HG02623 (cell line): ENCODE data around the gene RALGAPA1.
"Not testable (repeated sequence)": the region's sequence is repeated elsewhere in the genome, so short reads cannot be mapped to it uniquely, and the experiment has no call there.

Experiments used
- ATAC-seq: cut with Tn5 transposase; IDR thresholded peaks from one replicate; pipeline ENCODE4 v1.9.1; 2021; ENCODE audit warnings: moderate library complexity; ENCODE audit not compliant: unreplicated experiment

RALGAPA1 gene

DNA sequence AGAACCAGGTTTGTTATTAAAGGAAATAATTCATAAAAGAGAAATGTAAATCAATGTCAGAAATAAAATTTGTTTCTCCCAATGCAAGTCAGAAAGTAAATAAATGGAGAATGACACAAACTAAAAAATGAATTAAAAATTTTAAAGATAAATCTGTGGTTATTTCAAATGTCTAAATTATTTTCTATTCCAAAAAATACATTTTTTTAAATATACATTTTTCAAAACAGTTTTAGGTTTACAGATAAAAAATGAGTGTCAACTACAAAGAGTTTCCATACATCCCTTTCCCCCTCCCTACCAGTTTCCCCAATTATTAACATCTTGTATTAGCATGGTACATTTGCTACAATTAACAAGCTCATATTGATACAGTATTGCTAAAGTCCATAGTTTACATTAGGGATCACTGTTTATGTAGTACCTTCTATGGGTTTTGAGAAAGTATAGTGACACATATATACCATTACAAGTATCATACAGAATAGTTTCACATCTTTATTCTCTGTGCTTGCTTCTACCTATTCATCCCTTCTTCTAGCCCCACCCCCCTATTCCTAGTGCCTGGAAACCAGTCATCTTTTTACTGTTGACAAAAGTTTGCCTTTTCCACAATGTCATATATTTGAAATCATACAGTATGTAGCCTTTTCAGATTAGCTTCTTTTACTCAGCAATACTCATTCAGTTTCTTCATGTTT lies 104.2 kb downstream of the RALGAPA1 start:
- no peak for ATAC-seq

DNA sequence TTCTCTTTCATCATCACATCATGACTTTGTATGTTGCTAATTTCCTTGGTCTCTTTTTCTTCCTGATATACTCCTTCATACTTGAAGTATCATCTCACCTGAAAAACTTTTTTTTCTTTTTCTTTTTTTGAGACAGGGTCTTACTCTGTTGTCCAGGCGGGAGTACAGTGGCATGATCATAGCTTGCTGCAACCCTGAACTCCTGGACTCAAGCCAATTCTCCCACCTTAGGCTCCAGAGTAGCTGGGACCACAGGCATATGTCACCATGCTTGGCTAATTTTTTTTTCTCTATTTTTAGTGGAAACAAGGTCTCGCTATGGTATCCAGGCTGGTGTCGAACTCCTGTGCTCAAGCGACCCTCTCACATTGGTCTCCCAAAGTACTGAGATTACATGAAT lies 107.6 kb downstream of the RALGAPA1 start:
- ATAC-seq = no peak

DNA sequence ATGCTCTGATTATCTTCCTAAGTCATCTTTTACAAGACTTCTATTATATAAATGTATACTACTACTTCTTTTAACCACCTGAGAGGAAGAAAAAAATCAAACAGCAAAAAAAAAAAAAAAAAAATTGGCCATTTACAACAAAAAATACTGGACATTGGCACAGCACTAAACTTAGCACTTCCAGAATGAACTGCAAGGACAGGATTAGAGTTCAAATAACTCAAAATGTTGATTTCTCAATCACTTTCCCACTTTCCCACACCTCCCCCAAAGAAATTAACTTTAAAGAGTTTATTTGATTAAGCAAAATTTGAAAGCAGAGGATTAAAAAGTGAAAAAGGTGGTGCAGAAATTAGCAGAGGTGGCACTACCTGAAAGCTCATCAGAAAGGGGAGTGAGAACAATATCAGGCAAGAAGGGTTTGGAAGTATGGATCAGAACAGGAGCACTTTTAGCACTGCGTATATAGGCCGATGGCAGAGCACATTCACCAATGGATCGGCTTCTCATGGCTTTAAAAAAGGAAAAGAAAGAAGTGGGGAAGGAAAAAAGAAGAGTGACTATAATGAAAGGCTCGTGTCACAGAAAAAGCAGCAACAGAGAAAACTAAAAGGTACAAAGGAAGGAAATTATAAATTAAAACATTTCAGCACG lies 109.2 kb downstream of the RALGAPA1 start:
- ATAC-seq = no peak

DNA sequence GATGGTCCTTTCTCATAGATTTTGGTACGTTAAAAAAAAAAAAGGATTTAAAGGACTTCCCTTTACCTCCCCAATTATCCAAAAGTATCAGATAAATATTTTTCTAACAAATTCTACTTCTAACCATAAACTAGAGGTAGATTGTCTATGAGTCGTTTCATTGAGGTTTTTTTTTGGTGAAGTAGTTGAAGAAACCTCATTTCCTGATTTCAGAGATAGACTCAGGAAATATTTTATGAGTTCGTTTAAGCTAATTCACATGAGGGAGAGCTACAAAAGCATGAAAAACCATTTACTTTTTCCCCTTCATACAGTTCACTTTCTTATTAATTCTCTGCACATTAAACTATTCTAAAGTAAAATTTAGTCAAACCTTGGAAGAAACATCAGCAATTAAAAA lies 112.5 kb downstream of the RALGAPA1 start:
- no peak for ATAC-seq

DNA sequence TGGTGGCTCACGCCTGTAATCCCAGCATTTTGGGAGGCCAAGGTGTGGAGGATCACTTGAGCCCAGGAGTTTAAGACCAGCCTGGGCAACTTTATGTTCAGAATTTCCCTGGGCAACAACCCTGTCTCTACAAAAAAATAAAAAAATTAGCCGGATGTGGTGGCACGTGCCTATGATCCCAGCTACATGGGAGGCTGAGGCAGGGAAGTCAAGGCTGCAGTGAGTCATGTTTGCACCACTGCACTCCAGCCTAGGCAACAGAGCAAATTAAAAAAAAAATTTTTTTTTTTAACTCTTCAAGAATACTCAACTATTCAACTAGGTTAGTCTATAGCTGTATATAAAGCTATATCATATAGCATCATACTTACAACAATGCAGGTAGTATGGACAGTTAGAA lies 113.0 kb downstream of the RALGAPA1 start:
- no peak for ATAC-seq

DNA sequence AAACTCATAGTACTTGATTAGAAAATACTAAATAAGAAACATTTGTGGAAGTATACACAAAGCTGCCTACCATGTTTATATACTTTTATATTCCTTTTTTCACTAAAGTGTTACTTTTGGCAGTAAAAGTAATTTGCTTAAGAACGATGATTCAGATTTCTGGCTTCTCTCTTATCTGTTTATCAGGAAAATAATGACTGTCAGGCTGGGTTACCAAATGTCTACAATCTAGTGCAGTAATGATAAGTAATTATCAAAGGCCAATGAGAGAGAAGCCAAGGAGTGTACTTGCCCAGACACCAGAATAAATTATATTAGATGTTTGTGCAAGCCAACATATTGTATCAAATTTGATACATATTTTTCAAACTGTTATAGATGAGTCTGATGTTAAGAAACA lies 113.4 kb downstream of the RALGAPA1 start:
- no peak for ATAC-seq

DNA sequence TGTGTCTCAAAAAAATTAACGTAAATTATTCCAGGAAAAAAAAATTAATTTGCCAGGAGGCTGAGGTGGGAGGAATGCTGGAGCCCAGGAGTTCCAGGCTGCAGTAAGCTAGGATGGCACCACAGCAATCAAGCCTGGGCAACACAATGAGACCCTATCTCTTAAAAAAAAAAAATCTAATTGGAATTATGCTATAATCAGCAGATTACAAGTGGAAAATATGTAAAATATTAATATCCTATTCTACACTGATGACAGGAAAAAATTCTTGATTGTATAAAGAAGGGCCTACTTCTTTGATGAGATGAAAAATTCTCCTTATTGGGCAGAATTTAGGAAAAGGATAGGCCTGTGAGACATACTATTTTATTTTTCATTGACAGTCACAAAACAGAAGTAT lies 114.0 kb downstream of the RALGAPA1 start:
- no peak for ATAC-seq

DNA sequence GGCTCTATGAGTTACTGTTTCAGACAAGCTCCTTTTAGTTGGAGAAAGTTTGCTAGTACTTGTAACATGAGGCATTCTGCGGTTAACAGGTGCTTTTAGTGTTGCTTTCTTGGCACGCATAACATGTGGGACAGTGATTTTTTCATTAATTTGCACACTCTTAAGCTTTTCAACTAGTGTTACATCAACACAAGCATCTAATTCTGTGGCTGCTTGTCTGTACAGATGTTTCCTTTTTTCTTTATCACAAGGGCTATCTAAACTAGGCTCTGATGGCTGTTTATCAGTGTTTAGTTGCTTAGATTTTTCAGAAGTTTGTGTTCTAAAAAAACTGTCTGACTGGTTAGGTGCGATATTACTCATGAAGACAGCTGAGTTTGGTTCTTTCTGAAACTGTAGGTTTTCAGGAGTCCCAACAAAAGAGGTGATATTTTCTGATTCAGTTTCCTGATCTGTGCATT lies 120.1 kb downstream of the RALGAPA1 start:
- no peak for ATAC-seq

DNA sequence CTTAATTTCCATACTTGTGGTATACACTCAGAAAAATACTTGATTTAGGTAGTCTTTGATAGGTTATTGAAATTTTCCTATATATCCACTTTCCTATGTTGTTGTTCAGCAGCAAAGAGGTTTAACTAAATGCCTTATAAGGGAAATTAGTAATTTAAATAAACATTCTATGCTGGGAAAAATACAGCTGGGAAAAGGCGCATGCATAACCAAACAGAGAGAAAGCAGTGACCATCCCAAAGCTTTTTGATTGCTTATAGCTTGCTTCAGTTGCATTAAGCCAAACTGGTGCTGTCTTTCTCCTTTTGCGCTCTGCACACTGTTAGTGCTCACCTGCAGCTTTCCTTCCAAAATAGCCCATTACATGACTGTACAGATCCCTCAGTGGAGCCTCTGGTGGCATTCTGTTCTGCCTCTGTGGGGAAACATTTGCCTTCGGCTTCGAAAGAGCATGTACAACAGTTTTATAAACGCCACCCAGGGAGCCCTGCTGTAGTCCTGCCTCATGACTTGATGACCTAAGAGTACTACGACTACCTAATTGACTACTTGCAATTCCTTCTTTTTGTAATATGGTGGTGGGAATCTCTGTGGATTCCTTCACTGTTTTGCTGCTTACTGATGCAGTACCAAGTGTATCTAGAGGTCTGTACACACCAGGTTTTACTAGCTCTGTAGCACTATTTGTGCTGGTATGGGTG lies 120.8 kb downstream of the RALGAPA1 start:
- ATAC-seq = no peak

DNA sequence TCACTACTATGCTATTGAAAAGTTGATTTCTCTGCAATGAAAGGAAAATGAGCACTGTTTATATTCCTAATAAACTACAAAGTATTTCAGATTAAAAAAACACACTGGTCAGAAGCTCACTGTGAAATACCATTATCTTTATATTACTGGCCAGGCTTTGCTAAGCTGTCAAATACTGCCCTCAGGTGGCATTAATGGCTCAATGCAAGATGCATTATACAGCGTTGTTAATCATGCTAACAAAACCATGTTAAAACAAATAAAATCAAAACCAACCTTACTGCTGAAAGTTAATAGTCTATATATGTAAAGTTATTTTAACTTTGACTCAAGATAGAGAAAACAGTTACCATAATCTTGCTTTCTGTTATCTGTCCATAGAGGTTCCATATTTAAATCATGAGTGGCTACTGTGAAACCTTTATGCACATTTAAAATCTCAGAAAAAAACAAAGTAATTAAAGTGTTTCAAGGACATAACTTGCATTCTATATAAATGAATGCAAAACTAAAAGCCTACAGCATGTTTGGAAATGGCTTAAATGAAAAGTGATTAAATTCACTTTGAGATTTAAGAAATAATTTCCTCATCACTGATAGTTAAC lies 121.7 kb downstream of the RALGAPA1 start:
- ATAC-seq = peak; percentile 66

DNA sequence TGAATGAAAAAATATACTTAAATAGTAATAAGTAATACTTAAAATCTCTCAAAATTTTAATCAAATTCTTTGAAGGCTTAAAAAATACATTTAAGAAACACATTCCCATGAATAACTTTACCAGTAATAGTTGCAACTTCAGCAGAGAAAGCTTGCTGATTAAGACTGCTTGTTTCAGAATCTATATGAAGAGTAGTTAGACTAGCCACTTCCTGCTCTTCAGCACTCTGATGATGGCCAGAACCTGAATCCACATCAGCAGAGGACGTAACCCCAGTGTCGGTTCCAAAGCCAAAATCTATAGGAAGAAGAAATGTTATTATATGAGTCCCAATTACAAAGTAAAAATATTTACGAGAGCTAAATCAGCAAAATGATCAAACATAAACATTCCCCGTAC lies 125.4 kb downstream of the RALGAPA1 start:
- ATAC-seq = not testable (repeated sequence)

DNA sequence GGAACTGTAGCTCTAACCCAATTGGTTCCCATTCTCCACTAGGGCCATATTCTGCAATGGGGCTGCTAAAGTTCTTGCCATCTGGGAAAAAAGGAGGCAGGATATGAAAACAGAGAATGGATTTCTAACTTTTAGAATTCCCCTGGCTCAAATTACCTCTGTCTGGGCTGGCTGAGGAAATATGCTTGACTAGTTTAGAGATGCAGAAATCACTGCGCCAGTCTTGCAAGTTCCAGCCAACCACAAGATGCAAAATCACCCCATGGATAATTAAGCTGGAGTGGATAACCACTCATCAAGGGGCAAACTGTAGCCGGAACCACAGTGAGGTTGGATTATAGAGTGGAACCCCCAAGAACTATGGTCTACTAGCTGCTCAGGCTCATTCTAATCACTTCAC lies 126.3 kb downstream of the RALGAPA1 start:
- ATAC-seq = no peak

DNA sequence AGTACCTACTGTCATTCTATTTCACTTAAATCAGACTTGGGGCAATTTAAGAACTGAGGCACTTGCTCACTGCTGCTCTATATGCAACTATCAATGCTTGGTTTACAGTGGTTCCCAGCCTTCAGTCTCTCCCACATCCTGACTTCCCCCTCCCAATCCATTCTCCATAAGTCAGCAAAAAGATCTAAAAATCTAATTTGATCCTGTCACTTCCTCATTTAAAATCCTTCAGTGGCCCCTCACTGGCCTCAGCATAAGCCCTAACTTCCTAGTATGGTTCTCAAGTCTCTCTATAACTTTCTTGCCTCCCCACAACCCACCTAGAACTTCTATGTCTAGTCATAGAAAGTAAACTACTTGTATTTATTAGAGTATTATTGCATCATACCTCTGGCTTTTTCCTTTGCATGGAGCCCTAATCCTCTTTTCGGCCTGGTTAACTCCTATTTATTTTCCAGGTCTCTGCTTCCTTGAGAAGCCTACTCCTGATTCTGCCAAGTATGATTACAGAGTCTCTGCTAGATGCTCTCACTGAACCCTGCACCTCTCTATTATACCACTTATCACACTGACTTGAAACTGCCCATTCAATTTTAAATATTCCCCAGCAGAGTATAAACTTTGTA lies 130.6 kb downstream of the RALGAPA1 start:
- ATAC-seq = no peak

DNA sequence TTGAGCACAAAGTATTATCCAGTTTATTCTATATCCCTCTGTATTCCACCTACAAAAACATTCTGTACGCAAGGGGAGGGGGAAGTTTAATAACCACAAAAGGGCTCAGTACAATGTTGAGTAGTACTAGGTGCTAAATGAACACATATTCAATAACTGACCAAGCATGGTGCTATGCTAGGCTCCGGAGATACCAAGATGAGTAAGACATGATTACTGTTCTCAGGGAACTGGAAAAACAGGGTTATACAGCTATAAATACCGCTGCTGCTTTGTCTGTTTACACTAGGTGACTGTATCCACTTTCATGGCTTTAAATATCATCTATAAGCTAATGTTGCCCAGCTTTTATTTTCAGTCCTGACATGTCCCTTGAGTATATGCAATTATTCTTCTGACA lies 139.3 kb downstream of the RALGAPA1 start:
- no peak for ATAC-seq

DNA sequence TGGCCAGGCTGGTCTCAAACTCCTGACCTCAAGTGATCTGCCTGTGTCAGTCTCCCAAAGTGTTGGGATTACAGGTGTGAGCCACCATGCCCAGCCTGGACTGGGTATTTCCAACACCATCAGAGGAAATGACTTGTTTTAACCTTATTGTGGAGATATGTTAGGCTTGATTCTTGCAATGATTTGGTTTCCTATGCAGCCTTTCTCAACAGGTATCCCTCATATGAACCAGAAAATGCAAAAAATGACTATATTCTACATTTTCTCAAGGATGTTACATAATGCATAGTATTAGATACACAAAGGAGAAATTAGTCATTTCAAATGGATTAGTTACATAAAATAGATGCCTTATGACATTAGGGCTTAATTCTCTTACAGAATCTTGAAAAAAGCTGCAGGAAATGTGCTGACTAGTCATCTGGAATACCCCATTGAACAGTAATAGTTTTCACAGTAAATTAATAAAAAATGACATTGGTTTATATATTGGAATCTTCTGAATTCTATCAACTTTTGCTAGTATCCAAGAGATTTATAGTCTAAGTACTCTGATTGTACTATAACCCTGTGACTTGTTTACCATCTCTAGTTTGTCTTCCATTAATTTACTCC lies 142.6 kb downstream of the RALGAPA1 start:
- ATAC-seq = no peak

DNA sequence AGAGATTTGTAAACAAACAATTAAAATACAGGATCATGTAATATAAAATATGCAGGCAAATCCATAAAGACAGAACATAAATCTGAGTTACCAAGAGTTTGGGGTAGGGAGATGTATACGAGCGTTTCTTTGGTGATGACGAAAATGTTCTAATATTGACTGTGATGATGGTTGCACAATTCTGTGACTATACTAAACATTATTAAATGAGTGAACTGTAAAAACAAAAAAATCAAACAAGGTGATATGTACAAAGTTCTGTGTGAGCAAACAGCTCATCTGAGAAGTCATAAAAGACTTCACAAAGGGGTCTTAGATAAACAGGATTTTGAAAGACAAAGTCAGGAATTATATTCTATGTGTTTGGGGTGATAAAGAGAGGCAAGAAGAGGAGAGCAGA lies 147.2 kb downstream of the RALGAPA1 start:
- no peak for ATAC-seq

DNA sequence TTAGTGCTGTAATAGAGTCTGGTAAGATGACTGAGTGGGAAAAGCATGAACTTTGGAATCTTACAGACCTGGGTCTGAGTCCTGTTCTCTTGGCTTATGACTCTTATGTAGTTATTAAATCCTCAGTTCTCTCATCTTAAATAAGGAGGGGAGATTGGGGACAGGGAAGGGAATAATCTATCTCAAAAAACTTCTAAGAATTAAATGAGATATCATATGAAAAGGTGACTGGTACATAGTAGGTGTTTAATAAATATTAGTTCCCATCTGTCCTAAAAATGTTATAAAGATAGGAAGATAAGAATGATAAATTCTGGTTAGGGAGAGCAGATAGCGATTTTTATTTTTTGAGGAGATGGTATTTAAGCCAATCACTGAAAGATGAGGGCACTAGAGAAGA lies 156.1 kb downstream of the RALGAPA1 start:
- no peak for ATAC-seq

DNA sequence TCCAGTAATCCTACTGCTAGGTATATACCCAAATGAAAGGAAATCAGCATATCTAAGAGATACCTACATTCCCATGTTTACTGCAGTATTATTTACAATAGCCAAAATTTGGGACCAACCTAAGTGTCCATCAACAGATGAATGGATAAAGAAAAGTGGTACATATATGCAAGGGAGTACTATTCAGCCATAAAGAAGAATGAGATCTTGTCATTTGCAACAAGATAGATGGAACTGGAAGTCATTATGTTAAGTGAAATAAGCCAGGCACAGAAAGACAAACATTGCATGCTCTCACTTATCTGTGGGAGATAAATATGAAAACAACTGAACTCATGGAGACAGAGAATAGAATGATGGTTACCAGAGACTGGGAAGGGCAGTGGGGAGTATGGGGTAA lies 165.6 kb downstream of the RALGAPA1 start:
- ATAC-seq = no peak

DNA sequence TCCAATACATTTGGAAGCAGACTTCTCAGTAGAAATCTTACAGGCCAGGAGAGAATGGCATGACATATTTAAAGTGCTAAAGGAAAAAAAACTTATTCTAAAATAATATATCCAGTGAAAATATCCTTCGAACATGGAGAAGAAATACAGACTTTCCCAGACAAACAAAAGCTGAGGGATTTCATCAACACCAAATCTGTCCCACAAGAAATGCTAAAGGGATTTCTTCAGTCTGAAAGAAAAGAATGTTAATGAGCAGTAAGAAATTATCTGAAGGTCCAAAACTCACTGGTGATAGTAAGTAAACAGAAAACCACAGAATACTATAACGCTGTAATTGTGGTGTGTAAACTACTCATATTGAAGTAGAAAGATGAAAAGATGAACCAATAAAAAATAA lies 171.2 kb downstream of the RALGAPA1 start:
- ATAC-seq = no peak

DNA sequence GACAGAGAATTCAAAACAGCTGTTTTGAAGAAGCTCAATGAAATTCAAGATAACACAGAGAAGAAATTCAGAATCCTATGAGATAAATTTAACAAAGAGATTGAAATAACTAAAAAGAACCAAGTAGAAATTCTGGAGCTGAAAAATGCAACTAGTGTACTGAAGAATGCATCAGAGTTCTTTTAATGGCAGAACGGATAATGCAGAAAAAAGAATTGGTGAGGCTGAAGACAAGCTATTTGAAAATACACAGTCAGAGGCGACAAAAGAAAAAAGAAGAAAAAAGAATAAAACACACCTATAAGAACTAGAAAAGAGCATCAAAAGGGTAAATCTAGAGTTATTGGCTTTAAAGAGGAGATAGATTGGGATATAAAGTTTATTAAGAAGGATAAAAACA lies 171.8 kb downstream of the RALGAPA1 start:
- ATAC-seq = no peak

DNA sequence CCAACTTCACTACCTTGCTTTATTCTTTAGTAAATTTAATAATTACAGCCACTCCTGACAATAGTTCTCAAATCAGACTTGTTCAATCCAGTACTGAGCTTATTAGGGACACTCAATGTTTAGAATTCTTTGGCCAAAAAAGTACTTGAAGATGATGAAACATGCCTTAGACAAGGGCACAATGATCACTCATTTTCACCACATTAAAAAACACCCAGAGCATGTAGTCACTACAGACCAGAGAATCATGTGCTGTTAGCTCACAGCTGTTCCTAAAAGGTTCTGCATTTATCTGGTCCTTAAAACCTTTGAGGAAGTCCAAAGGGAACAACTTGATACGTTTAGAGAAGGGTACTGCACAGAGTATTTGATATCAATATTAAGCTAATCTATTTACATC lies 176.4 kb downstream of the RALGAPA1 start:
- no peak for ATAC-seq
